ENCODE data around the gene OTULINL.

OTULINL gene

DNA sequence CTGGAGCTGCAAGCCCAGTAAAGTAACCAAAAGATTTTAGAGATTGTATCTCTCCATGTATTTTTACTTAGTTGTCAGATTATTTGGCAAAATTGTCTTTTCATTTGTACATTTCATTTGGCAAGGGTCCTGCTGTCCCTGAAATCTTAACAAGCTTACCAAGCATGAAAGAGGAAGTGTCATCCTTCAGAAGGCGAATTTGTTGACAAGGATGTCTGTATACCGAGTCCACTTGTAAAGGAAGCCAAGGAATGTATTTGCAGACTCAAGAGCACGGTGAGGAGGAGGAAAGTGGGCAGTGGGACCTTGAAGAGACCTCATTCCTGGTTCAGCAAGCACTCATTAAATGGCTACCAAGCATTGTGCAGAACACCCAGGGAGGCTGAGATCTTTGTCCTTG is 7.5 kb upstream of the OTULINL start:
- no peak overlapping the region for H2AFZ ChIP-seq (ENCODE audit: low read depth, low read length, severe bottlenecking)
- TF ChIP-seq, protein P1, sequence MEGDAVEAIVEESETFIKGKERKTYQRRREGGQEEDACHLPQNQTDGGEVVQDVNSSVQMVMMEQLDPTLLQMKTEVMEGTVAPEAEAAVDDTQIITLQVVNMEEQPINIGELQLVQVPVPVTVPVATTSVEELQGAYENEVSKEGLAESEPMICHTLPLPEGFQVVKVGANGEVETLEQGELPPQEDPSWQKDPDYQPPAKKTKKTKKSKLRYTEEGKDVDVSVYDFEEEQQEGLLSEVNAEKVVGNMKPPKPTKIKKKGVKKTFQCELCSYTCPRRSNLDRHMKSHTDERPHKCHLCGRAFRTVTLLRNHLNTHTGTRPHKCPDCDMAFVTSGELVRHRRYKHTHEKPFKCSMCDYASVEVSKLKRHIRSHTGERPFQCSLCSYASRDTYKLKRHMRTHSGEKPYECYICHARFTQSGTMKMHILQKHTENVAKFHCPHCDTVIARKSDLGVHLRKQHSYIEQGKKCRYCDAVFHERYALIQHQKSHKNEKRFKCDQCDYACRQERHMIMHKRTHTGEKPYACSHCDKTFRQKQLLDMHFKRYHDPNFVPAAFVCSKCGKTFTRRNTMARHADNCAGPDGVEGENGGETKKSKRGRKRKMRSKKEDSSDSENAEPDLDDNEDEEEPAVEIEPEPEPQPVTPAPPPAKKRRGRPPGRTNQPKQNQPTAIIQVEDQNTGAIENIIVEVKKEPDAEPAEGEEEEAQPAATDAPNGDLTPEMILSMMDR (IDR thresholded peaks at IDR 0.05; ENCODE audit: insufficient read depth, low read length, poor library complexity, severe bottlenecking) = no peak
- TF ChIP-seq EZH2phosphoT487 (conservative IDR thresholded peaks at IDR 0.05; ENCODE audit: low read length) = no peak
- no peaks in the 10 kb centered on the region for H4K20me1 ChIP-seq (ENCODE audit: low read depth, low read length)
- H3K79me2 ChIP-seq (ENCODE audit: insufficient read depth, low read length) = no peaks in the 10 kb centered on the region
- no peak overlapping the region for H3K27ac ChIP-seq (ENCODE audit: low read depth, low read length)
- no peaks in the 10 kb centered on the region for H3K9me3 ChIP-seq (ENCODE audit: insufficient read depth, low read length)
- H3K4me2 ChIP-seq (ENCODE audit: low read depth, low read length, poor library complexity, severe bottlenecking) = no peak overlapping the region
- H3K27me3 ChIP-seq (ENCODE audit: low read length) = no peaks in the 10 kb centered on the region
- no peaks in the 10 kb centered on the region for H3F3A ChIP-seq (ENCODE audit: insufficient read depth)
- no peak overlapping the region for H3K9ac ChIP-seq (ENCODE audit: low read length)
- no peak overlapping the region for H3K4me3 ChIP-seq (ENCODE audit: insufficient read depth, low read length, poor library complexity, severe bottlenecking)
- no peaks in the 10 kb centered on the region for H3K9me2 ChIP-seq (replicated peaks; ENCODE audit: insufficient read depth, low read length)
- no peaks in the 10 kb centered on the region for H3K36me3 ChIP-seq (ENCODE audit: low read length)

DNA sequence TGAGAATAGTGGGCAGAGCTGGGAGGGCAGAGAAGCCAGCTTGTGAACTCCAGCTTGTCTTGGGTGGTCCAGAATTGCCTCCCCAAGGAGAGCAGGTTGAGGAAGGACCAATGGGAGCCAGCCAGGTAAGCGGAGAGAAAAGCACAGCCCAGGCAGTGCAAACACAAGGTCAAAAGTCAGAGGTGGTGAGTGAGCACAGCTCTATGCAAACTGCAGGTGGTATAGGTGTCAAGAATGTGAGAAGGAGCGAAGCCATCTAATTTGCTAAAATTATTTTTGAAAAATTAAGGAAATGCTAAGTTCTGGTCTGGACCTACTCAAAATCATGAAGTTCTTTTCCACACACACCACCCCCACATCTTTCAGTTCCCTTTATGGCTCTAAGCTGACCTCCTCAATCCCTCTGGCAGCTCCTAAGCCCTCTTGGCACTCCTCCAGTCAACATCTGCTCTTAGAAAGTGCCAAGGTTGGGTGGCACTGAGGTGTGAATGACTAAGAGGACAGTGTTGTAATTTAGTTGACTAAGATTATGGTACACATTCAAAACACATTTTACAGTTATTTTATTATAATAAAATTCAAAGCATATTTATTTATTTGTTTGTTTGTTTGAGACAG is 6.6 kb upstream of the OTULINL start:
- no peak overlapping the region for H3K4me2 ChIP-seq (ENCODE audit: low read depth, low read length, poor library complexity, severe bottlenecking)
- H3K36me3 ChIP-seq (ENCODE audit: low read length) = no peaks in the 10 kb centered on the region
- H4K20me1 ChIP-seq (ENCODE audit: low read depth, low read length) = no peaks in the 10 kb centered on the region
- H3K79me2 ChIP-seq (ENCODE audit: insufficient read depth, low read length) = no peaks in the 10 kb centered on the region
- H3K9me2 ChIP-seq (replicated peaks; ENCODE audit: insufficient read depth, low read length) = no peaks in the 10 kb centered on the region
- H2AFZ ChIP-seq (ENCODE audit: low read depth, low read length, severe bottlenecking) = no peak overlapping the region
- no peaks in the 10 kb centered on the region for H3F3A ChIP-seq (ENCODE audit: insufficient read depth)
- H3K9ac ChIP-seq (ENCODE audit: low read length) = no peak overlapping the region
- H3K27me3 ChIP-seq (ENCODE audit: low read length) = no peaks in the 10 kb centered on the region
- no peak overlapping the region for H3K4me3 ChIP-seq (ENCODE audit: insufficient read depth, low read length, poor library complexity, severe bottlenecking)
- no peak for TF ChIP-seq EZH2phosphoT487 (conservative IDR thresholded peaks at IDR 0.05; ENCODE audit: low read length)
- TF ChIP-seq, protein P1 (IDR thresholded peaks at IDR 0.05; ENCODE audit: insufficient read depth, low read length, poor library complexity, severe bottlenecking) = no peak
- H3K27ac ChIP-seq (ENCODE audit: low read depth, low read length) = no peak overlapping the region
- no peaks in the 10 kb centered on the region for H3K9me3 ChIP-seq (ENCODE audit: insufficient read depth, low read length)

DNA sequence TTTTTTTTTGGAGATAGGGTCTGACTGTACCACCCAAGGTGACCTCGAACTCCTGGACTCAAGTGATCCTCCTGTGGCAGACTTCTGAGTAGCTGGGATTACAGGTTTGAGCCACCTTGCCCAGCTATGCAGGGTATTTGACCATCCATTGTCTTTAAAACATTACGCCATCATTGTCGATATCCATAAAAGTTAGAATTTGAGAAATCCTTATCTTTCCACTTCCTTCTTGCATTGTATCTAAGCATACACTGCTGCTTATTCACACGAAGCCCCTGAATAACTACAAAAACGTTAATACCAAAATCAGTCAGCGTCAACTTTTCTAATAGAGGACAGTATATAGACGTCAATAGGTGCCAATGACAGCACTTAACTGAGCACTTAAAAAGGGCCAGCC is 5.4 kb upstream of the OTULINL start:
- no peak overlapping the region for H3K9ac ChIP-seq (ENCODE audit: low read length)
- H3F3A ChIP-seq (ENCODE audit: insufficient read depth) = no peaks in the 10 kb centered on the region
- no peaks in the 10 kb centered on the region for H3K9me3 ChIP-seq (ENCODE audit: insufficient read depth, low read length)
- no peaks in the 10 kb centered on the region for H3K27me3 ChIP-seq (ENCODE audit: low read length)
- no peak overlapping the region for H3K4me3 ChIP-seq (ENCODE audit: insufficient read depth, low read length, poor library complexity, severe bottlenecking)
- no peaks in the 10 kb centered on the region for H3K79me2 ChIP-seq (ENCODE audit: insufficient read depth, low read length)
- H3K9me2 ChIP-seq (replicated peaks; ENCODE audit: insufficient read depth, low read length) = no peaks in the 10 kb centered on the region
- H3K27ac ChIP-seq (ENCODE audit: low read depth, low read length) = no peak overlapping the region
- no peak overlapping the region for H2AFZ ChIP-seq (ENCODE audit: low read depth, low read length, severe bottlenecking)
- TF ChIP-seq, protein P1 (IDR thresholded peaks at IDR 0.05; ENCODE audit: insufficient read depth, low read length, poor library complexity, severe bottlenecking) = no peak
- no peak for TF ChIP-seq EZH2phosphoT487 (conservative IDR thresholded peaks at IDR 0.05; ENCODE audit: low read length)
- no peaks in the 10 kb centered on the region for H3K36me3 ChIP-seq (ENCODE audit: low read length)
- H3K4me2 ChIP-seq (ENCODE audit: low read depth, low read length, poor library complexity, severe bottlenecking) = no peak overlapping the region
- no peaks in the 10 kb centered on the region for H4K20me1 ChIP-seq (ENCODE audit: low read depth, low read length)

All from SU-DHL-6 (cell line).